Measurements from ENCODE around the gene EYA2.

Gene EYA2

DNA sequence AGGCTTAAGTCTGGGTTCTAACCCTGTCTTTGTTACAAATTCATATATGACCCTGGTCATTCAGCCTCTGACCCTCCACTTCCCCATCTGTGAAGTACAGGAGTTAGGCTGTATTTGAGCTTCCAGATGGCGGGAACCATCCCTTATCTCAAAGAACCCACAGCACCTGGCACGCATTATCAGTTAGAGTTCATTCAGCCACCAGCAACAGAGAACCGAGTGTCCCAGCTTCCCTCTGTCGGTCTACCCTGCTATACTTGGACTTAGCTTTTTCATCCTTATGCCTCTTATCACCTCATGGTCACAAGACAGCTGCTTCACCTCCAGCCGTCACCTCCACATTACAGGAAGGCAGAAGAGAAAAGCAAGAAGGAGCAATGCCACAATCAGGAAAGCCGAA, 147.8 kb downstream of the EYA2 start:
- DNase-seq, result no peak

DNA sequence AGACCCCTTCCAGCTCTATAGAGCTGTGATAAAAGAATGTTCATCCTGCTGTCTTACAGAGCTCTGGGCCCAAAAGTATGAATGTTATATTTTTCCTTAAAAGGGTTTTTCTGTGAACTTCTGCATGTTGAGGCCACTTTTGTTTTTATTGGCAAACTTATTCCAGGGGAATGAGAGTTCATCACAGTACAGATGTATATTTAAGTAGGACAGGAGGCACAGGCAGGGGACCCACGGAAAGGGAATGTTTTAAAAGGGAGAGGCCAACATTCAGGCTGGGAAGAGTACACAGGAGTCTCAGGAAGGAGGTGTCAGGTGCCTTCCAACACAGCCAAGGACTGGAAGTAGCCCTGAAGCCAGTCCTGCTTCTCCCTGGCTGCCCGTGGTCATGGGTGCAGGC, 148.4 kb downstream of the EYA2 start:
- DNase-seq, result no peak

DNA sequence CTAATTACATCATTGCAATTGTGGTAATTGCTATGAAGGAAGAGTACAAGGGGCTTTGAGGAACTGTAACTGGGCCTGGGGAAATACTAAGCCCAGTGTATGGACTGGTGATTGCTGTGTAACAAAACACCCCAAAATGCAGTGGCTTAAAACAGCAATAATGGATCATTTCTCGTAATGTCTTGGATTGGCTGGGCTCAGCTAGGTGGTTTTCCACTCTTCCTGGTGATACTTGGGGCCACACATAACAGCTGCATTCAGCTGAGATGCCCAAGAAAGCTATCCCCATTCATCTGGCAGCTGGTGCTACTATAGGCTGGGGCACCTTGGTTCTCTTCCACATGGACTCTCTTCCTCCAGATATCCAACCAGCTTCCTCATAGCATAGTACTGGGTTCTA, 150.3 kb downstream of the EYA2 start:
- no peak for DNase-seq

DNA sequence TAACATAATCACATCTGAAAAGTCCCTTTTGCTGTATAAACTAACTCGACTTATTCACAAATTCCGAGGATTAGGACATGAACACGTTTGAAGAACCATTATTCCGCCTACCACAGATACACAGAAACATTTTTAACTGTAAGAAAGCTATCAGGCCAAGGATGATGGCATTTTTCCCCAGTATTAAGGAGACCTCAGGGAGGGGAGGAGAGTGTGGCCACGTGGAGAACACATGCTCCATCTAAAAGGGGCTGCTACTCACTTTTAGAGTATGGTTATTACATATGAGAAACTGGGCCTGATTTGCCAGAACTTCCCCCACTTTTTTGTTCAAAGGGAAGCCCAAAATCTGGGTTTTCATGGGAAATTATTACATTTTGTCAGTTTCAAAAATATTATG, 153.4 kb downstream of the EYA2 start:
- no peak for DNase-seq

DNA sequence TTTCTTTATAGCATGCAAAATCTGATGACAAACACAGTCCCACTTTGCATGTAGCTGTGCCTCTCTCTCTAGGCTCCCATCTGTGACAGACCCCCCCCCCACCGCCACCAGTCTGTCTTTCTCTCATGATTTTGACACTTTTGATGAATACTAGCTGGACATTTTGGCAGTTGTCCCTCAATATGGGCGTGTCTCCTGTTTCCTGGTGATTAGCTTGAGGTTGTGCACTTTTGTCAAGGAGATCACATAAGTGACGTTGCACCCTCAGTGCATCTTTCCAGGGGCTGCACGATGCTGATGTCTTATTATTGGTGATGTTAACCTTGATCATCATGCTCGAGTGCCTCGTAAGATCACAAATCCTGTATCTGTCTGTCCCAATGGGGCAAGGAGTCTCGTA, 155.1 kb downstream of the EYA2 start:
- no peak for DNase-seq

DNA sequence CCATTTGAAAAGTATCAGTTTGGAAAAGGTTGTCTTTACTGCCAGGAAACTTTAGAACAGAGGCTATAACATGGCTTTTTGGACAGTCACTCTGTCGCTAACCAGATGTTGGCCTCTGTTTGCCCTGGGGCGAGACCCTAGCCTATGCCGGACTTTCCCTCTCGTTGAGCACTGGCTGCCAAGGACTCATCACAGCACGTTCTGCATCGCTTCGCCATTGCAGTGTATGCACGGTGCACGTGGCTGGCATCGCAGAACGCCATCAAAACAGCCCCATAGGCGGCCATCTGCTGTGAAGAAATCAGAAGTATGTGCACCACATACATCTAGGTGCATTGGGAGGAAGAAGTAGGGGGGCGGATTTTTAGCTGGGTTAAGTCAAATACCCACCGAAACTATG, 156.4 kb downstream of the EYA2 start:
- DNase-seq, result no peak

DNA sequence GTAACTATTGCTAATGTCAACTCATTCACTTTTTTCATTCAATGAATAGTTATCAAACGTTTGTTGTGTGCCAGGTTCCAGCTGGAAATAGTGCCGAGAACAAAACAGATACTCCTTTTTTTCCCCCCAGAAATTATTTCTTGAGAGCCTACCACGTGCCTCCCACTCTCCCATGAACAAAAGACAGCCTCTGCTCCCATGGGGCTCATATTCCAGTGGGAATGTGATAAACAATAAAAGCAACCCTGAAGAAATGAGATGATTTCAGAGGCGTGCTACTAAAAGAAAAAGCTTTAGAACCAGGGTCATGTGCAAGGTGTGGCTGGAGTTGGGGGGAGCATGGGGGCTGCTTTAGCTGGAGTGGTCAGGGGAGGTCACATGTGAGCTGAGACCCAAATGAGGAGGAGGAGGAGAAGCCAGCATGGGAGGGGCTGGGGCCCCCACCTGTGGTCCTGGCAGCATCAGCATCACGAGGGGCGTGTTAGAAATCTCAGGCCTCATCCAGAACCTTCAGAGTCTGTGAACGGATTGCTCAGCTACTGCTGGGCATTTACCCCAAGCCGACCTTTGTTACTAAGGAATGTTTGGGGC, 157.4 kb downstream of the EYA2 start:
- no peak for DNase-seq

DNA sequence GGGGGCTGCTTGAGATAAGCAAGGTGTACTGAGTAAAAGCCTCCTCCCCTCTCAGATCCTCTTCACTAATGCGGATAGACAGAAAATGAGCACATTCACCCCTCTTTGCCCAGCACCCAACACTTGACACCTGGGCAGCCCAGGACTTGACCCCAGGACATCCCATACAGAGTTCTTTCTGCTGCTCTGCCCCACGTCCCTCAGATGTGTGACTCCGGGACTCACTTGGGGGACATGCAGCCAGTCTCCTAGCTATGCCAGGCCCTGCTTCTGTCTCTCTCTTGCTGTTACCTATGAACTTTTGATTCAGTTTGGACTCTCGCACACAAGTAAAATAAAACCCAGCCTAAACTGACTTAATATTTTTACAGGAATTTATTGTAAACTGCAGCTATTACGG, 159.9 kb downstream of the EYA2 start:
- DNase-seq, result no peak

DNA sequence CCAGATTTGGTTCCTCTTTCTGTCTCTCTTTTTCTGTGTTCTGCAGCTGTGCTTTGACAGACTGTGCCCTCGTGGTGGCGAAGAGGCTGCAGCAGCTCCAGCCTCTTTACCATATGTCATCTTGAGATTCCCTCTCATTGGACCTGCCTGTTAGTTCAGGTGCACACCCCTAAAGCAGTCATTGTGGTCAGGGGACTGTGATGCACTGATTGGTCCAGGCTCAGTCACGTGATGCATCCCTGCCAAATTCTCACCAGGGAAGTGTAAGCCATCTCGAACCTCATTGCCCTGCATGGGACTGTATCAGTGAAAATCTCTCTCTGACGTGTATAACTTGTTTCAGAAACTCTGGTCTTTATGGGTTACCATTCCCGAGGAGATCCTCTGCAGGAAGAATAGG, 160.3 kb downstream of the EYA2 start:
- DNase-seq, result no peak

DNA sequence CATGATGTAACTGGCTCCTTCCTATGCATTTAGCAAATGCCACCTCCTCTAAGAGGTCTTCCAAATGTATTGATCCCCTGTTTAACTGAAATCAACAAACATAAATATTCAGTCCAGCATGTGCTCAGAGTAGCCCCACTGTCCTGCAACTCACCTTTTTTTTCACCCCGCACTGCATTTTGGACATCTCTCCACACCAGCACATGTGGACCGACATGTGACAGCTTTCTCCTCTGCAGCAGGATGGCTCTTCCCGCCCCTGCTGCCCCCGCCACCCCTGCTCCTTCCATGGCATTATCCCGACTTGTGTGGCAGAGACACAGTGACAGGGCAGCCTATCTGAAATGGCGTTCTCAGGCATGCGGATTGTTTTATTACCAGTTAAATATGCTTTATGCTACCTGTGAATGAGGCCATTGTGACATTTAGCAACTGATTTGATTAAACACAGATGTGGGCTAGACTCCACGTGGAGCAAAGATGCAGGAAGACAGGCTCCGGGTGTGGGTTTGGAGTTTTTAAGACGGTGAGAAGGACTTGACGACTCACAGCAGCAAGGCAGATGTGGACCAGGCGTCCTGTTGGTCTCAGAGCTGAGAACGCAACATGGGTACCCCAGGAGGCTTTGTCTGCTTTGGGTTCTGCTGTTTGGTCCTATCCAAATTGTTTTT, 161.2 kb downstream of the EYA2 start:
- no peak for DNase-seq

DNA sequence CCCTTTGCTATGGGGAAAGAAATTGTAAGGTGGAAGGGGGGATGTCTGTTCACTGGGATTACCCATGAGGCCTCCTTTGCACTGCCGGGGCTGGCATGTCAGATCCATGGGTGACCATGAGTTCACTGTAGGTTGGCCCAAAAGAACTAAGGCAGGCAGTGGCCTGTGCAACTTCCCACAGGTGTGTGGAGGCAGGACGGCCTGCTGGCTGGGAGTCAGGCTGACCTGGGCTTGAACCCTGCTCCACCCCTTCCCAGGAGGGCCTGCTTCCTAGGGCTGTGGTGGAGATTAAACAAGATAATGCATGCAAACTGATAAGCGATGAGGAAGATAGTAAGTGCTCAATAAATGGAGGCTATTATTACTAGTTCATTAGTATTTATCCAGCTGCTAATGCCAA, 163.0 kb downstream of the EYA2 start:
- no peak for DNase-seq

DNA sequence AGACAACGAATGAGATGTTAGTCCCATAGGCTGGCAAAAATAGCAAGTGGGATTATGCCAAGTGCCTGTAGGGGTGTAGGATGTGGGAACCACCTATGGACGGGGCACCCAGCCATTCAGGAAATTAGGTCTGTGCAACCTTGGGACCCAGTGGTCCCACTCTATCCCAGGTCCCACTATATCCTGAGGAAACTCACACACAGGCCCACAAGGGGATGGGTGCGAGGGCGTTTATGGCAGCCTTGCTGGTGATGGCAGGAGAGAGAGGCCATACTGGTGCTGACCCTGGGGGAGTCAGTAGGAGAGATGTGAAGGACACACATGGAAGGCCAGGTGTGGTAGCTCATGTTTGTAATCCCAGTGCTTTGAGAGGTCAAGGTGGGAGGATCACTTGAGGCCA, 163.6 kb downstream of the EYA2 start:
- DNase-seq, result no peak

DNA sequence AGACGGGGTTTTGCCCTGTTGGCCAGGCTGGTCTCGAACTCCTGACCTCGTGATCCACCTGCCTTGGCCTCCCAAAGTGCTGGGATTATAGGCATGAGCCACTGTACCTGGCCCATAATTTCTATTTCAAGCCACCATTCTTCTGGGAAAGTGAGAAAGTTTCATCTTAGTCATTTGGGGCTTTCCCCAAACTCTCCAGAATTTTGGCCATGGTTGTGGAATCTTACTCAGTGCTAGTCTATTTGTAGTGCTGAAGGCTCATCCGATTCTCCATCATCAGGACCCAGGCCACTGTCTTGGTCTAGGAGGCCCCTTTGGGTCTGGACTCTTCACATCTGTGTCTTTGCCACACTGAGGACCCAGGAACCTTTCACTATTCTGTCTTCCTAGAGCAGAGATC, 164.9 kb downstream of the EYA2 start:
- no peak for DNase-seq

DNA sequence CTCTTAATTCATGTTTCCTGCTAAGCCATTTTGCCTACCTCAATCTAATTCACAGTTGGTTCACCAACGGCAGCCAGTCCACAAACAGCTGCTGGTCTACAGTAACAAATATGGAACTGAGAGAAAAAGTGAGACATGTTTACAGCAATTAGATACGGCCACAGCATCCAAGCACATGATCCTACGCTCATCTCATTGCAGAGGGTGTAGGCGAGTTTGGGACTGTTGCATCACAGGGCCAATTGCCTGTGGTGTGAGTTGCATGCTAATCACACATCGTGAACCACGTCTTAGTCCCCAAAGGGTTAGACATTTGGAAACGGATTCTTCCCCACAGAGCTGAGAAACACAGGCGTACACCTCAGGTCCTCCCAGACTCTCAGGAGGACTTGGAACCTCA, 166.9 kb downstream of the EYA2 start:
- no peak for DNase-seq

DNA sequence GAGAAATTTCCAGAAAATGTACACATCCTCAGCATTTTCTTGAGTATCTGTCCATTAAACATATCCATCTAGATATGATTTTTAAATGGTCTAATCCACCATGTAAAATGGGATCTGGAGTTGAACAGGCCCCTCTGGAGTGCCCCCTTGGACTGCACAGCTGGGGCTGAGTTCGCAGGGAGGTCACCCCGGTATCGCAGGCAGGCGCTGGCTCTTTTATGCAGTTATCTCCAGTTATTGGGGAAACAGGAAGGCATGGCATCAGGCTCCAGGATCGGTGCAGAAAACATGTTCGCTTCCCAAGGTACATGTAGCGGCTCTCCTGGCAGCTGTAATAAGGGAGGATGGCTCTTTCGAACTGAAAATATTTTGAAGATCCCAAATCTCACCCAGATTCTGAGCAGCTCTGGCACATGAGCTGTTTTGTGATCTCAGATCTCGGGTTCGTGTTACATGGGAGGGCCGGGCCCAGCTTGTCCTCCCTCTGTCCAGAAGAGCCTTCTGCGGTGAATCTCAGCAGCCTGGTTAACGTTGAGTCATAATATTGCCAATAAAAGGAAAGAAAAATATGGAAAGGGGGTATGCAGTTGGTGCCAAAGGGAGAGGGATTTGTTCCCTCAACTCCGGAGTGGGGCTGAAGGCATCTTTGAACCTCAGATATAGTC, 167.7 kb downstream of the EYA2 start:
- DNase-seq, result no peak

DNA sequence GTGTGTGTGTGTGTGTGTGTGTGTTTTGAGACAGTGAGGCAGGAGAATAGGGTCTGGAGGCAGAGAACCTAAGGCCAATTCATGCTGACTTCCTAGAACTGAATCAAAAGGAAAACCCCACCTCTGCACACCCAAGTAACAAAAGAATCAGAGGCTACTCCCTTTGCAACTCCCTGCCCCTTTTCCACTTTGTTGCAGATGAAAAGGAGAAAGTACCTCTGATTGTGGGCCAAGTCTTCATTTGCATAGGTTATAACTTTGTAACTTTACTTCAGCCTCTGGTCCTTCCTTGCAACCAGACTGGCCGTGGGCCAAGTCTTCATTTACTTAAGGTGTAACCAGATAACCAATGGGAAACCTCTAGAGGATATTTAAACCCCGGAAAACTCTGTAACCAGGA, 168.8 kb downstream of the EYA2 start:
- DNase-seq, result no peak

DNA sequence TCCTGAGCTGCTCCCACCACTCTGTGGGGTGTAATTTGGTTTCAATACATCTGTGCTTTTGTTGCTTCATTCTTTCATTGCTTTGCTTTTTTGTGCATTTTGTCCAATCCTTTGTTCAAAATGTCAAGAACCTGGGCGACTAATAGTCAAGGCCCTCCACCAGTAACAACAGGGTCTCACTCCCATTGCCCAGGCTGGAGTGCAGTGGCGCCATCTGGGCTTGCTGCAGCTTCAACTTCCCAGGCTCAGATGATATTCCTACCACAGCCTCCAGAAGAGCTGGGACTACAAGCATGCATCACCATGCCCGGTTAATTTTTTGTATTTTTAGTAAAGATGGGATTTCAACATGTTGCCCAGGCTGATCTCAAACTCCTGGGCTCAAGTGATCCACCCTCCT, 169.2 kb downstream of the EYA2 start:
- DNase-seq, result no peak

DNA sequence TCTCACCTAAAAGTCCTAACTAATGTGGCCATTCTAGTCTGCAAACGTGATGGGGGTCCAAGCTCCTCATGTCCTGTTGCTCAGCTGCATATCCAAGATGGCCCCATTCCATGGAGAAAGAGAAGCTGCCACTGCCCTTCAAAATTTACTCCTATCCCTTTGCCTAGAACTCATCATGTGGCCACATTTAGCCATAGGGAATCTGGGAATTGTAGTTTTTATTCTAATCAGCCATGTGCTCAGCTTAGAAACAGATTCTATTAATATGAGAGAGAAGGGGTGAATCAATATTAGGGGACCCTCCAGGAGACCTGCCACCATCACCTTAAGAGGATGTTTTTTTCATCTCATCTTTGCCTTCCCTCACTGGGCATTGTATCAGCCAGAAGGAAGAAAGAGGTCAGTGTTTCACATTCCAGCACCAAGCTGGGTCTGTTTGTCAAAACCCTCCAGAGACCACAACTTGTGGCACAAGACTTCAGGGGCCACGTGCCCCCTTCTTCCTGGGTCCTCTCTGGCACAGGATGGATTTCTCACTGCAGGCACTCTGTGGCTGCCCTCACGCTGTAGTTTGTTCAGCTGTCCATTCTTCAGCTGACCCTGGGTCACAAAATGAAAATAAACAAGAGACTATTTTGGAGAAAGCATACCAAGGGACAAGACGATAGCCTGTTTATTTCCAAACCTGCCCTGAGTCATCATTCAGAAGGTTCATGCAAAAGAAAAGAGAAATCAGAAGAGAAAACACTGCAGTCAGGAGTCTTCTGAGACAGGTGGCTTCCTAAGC, 172.0 kb downstream of the EYA2 start:
- DNase-seq, result no peak

DNA sequence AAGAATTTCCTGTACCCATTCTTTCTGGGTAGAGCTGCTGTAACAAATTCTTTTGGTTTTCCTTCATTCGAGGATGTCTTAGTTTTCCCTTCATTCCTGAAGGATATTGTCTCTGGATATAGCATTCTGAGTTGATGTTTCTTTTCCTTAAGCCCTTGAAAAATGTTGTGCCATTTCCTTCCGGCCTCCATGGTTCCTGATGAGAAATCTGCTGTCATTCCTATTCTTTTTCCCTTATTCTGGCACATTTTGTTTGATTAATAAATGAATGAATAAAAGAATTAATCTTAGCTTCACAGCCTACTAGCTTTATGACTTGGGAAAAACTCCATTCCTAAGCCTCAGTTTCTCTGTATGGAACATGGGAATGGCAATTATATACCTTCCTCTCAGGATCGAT, 173.1 kb downstream of the EYA2 start:
- DNase-seq, result no peak

DNA sequence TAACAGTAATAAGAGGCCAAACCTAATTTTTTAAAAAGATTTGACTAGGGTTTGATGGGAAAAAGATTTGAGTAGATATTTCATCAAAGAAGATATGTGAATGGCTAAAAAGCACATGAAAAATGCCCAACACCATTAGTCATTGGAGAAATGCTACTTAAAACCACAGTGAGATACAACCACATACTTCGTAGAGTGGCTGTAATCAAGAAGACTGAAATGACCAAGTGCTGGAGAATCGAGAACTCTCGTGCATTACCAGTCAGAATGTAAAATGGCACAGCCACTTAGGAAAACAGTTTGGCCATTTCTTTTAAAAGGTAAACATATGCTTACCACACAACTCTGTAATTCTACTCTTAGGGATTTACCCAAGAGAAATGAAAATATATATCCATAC, 175.5 kb downstream of the EYA2 start:
- DNase-seq, result no peak

DNA sequence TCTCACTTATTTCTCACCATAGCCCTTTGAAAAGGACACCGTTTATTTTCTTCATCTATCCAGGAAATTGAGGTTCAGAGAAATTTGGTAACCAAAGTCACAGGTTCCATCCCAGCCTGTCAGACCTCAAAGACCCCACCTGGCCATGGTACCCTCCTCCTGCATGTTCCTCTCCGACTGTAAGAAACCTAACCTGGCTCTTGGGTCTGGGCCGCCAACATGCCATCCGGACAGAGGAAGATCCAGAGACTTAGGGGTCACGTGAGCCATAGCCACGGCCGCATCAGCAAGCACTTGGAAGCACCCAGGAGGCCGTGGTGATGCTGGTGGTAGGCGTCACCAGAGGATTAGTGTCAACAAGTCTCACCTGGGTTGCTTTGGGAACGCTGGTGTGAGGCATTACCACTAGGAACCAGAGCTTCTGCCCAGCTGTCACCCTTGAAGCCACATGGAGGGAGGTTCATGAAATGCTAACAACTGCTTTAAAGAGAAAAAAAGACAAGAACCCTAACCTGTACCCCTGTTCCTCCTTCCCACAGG, 177.1 kb downstream of the EYA2 start:
- no peak for DNase-seq

DNA sequence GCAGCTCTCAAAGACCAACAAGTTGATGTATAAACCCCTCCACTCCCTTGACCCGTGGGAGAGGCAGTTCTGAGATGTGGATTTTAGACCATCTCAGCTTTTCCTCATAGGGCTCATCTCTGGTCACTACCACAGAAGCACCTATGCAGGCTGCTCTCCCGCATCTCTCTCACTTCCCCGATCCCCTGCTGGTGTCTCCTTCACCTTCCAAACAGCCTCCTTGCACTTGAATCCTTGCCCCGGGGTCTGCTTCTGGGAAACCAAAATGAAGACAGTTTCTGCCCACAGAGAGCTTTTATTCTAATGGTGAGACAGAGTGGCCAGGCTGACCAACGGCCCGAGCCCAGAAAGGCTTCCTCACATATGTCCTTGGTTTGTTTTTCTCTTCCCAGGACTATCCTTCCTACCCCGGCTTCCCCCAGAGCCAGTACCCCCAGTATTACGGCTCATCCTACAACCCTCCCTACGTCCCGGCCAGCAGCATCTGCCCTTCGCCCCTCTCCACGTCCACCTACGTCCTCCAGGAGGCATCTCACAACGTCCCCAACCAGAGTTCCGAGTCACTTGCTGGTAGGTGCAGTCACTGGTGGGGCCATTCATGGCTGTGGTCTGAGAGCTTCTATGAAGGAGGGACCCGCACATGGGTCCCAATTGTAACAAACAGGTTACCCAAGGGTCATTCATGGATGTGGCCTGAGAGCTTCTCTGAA, 179.3 kb downstream of the EYA2 start:
- DNase-seq, result no peak

DNA sequence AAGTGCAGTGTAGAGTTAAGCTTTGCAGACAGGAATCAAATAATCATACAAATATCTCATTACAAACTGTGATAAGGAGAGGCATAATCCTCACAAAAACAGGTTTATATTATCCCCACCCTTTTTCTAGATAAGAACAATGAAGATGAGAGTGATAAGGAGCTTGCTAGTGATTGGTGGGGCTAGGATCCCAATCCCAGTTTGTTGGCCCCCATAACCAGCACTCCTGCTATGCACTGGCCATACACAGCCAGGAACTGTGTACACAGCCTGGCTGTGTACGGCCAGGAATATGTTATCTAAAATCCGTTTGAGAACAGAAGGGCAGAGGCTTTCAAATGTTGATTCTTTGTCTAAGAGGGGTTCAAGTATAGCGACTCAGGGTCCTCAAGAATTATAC, 180.6 kb downstream of the EYA2 start:
- DNase-seq, result no peak
